GM18511 (cell line): ENCODE measurements around the gene MYO7A.

Experiments
- ATAC-seq: cut with Tn5 transposase; IDR thresholded peaks from one replicate; pipeline ENCODE4 v1.9.1; 2021; ENCODE audit warnings: mild to moderate bottlenecking, moderate library complexity; ENCODE audit not compliant: unreplicated experiment

Gene MYO7A

DNA sequence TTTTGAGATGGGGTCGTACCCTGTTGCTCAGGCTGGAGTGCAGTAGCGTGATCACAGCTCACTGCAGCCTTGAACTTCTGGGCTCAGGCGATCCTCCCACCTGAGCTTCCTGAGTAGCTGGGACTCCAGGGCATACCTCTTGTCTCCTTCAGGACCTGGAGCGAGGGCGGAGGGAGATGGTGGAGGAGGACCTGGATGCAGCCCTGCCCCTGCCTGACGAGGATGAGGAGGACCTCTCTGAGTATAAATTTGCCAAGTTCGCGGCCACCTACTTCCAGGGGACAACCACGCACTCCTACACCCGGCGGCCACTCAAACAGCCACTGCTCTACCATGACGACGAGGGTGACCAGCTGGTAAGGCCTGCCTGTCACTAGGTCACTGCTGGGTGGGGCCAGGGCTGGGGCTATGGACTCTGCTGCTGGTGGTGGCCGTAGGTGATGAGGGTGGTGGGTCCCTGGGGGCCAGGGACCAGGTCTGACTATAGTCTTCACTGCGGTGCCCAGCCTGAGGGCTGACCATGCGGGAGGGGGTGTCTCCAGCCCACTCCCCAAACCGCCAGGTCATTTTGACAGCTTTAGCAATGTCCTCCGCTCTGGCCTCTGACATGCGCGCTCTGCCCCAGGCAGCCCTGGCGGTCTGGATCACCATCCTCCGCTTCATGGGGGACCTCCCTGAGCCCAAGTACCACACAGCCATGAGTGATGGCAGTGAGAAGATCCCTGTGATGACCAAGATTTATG is 53.9 kb downstream of the MYO7A start:
- no peak for ATAC-seq

DNA sequence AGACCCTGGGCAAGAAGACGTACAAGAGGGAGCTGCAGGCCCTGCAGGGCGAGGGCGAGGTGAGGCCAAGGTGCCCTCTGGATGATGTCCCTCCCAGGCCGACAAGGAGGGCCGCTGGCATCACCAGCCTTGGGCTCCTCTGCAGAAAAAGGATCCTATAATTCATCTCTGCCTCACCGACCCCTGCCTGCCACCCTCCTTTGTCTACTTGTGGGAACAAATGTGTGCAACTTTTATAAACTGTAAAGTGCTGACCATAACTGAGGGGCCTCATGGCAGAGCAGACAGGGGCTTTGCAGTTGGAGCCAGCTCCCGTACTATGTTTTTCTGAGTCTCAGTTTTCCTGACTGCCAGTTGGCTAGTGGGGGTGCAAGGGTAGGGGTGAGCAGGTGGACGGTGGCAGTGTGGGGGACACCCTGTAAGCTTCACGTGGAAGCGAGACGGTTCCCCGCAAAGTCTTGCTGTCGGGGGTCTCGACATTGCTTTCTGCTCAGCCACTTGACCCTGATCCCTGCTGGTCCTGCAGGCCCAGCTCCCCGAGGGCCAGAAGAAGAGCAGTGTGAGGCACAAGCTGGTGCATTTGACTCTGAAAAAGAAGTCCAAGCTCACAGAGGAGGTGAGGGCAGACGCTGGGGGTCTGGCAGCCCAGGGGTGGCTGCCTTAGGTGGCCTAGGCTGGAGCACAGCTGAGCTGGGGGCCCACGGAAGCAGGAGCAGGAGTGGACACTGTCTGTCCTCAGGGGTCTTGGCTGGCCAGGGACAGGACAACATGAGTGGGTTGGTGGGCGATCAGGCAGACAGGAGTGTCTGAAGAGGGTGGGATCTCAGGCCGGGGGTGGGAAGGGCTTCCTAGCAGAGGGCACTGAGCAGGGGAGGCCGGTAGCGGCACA is 54.7 kb downstream of the MYO7A start:
- ATAC-seq = no peak

DNA sequence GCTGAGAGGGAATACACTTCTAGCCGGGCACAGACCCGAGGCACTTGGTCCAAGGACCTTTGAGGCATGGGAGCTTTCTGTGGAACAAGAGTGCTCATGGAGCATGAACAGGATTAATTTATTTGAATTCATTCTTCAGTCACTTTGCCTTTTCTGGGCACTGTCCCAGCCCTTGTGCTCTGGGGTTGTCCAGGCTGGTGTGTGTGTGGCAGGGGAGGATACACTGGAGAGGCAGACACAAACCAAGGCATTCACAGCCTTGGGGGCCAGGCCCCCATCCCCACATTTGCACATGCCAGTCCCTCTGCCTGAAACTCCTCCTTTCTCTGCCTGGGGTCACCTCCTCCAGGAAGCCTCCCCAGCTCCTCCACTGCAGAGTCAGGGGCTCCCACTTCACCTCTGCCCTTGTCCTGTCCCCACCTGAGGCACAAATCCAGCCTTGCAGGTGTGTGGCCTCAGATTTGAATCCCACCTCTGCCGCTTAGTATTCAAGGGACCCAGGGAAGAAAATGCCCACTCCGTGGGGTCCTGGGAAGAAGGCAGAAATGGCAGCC is 55.5 kb downstream of the MYO7A start:
- no peak for ATAC-seq

DNA sequence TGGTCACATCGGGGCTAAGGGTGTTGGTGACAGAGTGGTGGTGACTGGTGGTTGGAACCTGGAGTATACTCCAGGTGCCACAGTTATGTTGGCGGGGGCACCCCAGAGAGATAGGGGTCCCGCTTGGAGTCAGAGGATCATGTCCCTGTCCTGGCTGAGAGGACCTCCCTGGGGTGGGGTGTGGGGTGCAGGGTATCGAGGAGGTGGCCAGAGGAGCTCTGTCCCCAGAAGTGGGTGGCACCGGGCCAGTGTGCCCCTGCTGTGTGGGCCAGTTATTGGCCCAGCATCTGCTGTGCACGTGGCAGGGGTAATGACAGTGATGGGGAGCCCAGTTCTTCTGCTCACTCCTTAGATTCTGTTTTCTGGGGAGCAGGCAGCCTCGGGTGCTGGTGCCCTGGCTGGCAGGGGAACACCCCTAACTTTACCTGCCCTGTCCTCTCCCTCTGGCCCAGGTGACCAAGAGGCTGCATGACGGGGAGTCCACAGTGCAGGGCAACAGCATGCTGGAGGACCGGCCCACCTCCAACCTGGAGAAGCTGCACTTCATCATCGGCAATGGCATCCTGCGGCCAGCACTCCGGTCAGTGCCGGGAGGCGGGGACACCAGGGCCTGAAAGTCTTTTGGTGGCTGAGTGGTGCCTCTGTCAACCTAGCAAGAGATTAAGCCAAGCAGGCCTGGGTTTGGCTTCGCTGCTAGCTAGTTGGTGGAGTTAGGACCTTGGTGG is 56.3 kb downstream of the MYO7A start:
- ATAC-seq = no peak

DNA sequence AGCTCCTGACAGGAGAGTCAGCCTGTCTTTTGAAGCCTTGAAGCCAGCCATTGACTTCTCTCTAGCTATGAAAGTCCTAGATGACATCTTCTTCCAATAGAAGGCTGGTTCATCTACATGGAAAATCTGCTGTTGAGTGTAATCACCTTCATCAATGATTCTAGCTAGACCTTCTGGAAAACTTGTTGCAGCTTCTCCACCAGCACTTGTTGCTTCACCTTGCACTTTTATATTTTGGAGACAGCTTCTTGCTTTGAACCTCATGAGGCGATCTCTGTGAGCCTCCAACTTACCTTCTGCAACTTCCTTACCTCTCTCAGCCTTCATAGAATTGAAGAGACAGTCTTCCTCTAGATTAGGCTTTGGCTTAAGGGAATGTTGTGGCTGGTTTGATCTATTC is 58.3 kb downstream of the MYO7A start:
- ATAC-seq = no peak

DNA sequence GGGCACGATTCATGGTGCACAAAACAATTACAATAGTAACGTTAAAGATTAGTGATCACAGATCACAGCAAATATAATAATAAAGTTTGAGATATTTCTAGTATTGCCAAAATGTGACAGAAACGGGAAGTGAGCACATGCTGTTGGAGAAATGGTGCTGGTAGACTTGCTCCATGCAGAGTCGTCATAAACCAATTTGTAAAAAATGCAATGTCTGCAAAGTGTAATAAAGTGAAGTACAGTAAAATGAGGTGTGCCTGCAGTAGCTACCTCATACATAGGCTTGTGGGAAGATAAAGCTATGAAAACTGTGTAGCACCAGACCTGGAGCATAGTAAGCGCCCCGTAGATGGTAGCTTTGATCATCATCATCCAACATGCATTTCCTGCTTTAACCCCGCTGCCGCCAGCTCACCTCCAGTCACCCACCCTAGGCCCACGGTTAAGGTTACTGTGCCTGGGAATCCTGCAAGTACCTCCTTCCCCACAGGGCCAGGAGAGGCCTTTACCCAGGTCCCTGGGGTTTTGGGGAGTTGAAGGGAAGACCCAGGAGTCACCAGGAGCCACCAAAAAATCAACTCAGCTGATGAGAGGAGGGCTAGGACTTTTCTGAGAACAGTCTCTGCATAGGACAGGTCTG is 59.2 kb downstream of the MYO7A start:
- no peak for ATAC-seq

DNA sequence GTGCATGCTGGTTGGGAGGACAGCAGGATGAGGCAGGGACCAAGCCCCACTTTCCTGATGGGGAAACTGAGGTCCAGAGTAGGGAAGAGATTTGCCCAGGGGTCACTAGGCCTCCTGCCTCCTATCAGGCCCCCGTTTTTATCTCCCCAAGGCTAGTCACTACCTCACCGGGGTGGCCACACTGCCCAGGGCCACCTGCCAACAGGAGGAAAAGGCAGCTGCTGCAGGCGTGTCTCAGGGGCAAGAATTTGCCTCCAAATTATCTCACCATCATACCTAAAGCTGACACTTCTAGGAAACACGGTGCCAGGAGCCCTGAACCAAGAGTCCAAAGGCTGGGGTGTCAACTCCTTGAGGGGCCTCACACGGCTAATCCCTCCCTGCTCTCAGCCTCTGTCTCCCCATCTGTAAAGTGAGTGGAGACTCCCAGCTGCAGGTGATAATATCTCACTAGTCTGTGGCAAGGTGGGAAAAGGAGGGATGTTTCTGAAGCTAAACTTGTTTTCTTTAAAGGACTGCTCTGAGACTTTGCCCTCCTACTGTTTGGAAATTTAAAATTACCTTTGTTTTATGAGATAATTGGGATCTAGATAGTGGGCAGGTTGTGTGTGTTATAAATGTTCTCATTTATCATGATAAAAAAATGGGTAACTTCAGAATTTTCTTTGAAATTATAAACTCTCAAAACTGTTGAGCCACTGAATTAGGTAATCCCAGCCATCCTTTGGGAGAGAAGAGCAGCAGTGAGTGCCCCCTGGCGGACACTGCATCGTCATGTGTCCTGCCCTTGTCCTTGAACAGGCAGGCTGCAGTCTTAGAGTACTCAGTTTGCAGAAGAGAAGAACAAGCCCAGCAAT is 60.0 kb downstream of the MYO7A start:
- peak; percentile 50 for ATAC-seq

DNA sequence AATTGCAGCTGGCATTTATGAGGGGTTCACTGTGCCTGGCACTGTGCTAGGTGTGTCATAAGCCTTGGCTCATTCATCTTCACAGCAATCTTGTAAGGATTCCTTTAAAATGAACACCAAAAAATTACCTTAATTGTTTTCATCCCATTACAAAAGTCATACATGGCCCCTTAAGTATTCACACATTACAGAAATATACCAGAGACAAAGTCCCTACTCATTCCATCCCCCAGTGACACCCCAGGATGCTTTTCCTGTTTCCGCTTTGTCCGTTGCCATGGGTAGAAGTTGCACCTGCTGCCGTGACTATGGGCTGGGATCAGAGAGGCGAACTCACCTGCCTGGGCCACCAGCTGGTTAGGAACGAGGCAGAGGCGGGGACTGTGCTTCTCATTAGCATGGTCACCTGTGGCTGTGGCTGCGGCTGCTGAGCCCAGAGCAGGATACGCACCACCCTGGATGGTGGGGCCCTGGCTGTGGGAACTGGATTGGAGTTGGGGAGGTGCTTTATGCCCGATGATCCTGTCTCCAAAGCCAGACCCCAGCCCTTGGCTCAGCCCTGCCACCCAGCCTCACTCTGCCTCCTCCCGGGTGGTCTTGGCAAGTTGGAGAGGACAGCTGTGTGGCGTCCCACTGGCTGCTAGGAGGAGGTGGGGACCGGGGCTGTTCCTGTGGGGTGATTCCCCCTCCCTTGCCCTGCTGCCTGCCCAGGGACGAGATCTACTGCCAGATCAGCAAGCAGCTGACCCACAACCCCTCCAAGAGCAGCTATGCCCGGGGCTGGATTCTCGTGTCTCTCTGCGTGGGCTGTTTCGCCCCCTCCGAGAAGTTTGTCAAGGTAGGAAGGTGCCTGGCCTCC is 60.8 kb downstream of the MYO7A start:
- no peak for ATAC-seq

DNA sequence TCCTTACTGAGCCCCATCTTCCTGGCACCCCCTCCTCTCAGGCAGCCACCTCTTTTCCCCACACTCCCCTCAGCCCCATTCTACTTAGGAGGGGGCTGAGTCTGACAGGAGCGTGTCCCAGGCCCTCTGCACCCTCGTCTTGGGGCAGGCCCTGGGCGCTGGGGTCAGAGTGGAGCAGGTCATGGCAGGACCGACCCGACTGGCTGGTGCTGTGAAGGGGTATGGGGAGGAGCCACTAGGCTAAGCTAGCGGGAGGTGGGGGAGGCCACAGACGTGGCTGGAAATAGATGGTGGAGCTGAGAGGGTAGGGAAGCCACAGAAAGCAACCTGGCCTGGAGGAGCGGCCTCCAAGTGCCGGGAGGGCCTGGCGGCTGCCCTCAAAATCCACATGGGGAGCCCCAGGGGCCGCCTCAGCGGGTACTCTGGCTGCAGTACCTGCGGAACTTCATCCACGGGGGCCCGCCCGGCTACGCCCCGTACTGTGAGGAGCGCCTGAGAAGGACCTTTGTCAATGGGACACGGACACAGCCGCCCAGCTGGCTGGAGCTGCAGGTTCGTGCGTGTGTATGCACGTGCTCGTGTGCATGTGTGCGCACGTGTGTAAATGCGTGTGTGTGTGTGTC is 61.7 kb downstream of the MYO7A start:
- ATAC-seq = no peak

DNA sequence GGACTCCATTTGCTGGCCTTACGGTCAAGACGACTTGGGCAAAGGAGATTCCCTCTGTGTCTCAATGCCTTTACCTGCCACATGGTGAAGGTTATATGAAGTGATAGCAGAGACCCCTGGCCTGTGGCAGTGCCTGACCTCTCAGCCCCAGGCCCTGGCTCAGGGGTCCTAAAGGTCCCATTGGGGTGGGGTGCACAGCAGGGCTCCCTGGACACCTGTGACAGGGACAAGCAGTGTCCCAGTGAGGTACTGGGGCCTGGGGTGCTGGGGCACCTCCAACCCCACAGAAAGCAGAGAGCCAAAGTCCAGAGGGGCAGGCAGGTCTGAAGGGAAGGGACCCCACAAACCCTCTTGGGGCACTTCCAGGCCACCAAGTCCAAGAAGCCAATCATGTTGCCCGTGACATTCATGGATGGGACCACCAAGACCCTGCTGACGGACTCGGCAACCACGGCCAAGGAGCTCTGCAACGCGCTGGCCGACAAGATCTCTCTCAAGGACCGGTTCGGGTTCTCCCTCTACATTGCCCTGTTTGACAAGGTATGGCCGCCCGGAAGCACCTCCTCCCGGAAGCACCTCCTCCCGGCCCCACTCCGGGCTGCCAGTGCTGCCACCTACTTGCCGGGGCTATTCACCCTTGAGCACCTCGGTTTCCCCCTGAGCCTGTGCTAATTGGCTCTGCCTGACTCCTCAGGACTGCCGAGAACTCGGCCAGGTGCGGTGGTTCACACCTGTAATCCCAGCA is 62.5 kb downstream of the MYO7A start:
- ATAC-seq = no peak

DNA sequence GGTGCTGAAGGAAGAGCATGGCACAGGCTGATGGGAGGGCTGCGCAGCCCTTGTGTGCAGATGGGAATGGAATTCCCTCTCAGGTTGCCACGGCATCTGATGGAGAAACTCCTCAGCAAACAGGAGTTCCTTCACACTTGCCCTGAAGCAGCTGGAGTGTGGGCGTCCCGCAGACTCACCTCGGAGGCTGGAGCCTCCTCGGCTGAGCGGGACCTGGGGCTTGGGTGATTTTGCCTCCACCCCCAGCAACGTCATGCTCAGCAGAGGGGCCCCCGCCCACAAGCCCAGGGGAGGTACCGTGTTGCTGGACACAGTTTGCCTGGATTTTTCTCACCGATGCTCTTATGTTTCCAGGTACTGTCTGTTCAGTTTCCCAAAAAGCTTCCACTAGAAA is 63.4 kb downstream of the MYO7A start:
- ATAC-seq = no peak

DNA sequence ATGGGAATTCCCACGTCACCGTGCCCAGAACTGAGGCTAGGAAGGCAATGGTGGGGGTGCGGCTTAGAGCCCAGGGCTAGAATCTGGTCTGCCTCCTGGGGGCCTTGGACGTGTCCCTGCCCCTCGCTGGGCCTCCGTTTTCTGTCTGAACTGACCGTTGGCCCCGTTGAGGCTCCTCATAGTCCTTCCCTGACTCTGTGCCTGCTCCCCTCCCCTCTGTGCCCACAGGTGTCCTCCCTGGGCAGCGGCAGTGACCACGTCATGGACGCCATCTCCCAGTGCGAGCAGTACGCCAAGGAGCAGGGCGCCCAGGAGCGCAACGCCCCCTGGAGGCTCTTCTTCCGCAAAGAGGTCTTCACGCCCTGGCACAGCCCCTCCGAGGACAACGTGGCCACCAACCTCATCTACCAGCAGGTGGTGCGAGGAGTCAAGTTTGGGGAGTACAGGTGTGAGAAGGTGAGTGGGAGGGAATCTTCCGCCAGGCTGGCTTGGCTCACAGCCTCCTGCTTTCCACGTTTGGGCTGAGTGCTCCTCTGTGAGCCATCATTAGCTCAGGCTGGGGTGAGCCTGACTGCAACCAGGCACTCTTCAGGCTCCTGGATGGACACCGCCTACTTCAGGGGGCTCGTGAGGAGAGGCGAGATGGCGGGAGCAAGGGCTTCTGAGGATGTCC is 63.9 kb downstream of the MYO7A start:
- no peak for ATAC-seq

DNA sequence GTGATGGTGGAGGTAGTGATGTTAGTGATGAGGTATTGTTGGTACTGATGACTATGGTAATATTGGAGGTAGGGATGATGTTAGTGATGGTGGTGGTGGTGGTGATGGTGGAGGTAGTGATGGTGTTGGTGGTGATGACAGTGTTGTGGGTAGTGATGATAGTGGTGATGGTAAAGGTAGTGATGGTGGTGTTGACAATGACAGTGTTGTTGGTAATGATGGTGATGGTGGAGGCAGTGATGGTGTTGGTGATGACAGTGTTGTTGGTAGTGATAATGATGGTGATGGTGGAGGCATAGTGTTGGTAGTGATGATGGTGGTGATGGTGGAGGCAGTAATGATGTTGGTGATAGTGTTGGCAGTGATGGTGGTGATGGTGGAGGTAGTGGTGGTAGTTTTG is 65.1 kb downstream of the MYO7A start:
- no peak for ATAC-seq

DNA sequence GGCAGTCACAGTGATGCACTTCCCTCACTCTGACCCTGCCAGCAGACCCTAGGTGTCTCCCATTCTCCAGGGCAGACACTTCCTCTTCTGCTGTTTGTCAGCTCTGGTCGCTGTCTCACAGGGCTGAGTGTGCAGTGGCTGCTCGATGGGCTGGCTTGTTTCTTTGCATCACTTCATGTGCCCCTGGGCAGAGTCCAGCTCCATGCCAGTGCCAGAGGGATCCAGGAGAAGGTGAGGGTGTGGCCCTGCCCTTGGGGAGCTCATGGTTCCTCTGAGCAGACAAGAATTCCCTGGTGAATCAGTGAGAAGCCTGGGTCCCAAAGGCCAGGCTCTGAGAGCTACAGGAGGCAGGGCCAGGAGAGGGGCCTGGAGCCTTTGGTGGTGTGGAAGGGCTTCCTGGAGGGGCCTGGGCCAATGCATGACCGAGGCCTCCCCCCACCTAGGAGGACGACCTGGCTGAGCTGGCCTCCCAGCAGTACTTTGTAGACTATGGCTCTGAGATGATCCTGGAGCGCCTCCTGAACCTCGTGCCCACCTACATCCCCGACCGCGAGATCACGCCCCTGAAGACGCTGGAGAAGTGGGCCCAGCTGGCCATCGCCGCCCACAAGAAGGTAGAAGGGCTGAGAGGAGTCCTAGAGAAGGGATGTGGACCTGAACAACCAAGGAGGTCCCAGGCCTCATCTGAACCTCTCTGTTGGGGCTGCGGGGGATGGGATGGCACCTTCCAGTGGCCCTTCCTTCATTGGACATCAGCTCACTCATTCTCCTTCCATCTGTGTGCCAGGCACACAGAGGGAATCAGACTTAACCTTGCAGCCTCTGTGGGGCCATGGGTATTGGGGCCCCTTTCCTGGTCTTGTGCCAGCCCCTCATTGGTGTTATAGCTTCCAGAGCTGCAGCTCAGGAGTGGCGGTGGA is 66.1 kb downstream of the MYO7A start:
- no peak for ATAC-seq

DNA sequence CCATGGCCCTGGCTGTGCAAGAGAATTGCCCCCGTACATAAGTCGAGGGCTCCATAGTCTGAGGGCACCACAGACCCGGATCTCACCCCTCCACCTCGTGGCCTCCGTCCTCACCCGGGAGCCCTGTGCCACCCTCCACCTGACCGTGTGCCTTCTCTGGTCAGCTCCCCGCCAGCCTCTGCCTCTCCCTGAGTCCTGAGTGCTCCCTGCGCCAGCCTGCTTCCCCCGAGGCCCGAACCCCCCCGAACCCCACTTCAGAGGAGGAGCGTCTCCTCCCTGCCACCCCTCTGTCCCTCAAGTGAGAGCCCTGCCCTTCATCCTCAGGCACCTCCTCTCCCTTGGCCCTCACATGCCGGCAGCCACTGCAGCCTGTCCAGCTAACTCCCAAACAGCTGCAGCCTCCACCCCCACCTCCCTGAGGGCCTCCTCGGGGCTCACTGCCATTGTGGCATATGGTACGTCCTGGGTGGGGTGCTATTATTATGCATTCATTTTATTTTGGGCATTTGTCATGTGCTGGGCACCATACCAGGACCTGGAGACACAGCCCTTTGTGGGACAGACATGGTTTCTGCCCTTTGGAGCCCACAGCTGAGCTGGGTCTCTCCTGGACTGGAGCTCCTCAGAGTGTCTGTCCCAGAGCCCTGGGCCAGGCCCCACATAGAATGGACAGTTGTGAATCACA is 67.2 kb downstream of the MYO7A start:
- ATAC-seq = no peak

DNA sequence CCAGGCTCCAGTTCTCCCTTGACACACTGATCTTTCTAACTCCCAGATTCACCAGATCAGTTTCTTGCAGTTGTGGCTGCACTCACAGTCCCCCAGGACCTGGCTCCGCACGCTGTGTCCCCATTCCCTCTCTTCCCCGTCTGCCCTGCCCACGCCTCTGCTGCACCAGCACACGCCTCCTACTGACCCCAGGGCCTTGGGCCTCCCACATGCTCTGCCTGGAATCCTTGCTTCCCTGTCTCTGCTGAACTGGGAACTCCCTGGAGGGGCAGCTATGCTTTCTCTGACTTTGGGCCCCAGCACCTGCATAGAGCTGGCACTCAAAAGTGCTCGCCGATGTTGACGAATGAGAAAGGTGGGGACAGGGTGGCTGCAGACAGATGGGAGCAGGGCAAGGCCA is 68.9 kb downstream of the MYO7A start:
- ATAC-seq = no peak
